Measurements from ENCODE around the gene MAPKAP1.

- TF ChIP-seq CTCF (IDR thresholded peaks at IDR 0.05) (no peak), POLR2A (IDR thresholded peaks at IDR 0.05) (no peak), POLR2AphosphoS5 (IDR thresholded peaks at IDR 0.05) (no peak)
Observed at GRCh38 chr9:125611121-125611765, 95.8 kb downstream of the MAPKAP1 start.

Measured in suprapubic skin (tissue), 4 donors.